GM19467 (cell line): ENCODE results near the gene ADK.

Experiments used
- ATAC-seq: cut with Tn5 transposase; IDR thresholded peaks from one replicate; pipeline ENCODE4 v1.9.1; 2021; ENCODE audit warnings: mild to moderate bottlenecking, moderate library complexity; ENCODE audit not compliant: unreplicated experiment

The ADK gene

GRCh38 chr10:74231375-74231774 is 80.4 kb downstream of the ADK start:
- no peak for ATAC-seq

- no peak for ATAC-seq
Observed at GRCh38 chr10:74233281-74233680, 82.3 kb downstream of the ADK start.

DNA sequence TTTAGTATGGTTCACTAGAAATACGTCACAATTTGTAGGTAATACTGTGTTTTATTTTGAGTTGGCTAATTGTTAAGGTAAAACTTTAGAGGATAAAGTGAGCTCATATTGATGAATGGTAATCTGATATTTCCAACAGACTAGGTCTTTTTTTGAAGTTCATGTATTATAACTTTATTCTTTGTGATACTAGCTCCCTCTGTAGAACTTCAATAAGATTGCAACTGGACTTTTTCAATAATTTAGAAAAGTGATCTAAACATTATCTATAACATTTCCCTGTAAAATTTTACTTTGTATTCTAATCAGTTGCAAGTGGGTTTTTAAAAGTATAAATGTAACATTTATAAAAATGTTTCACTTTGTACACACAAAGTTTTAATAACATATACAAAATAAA is 83.5 kb downstream of the ADK start:
- ATAC-seq, result no peak

DNA sequence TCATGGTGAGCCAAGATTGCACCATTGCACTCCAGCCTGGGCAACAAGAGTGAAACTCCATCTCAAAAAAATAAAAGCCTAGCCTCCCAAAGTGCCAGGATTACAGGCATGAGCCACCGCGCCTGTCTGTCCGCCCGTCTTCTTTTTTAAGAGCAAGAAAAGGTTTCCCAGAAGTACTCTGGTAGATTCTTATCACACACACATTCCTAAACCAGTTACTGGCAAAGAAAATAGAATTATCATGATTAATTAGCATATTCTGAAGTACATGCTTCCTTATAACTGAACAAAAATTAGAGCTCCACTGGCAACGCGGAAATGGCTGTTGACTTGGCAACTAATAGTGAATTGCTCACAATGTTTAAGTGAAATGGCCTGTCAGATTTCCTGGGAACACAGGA is 87.0 kb downstream of the ADK start:
- no peak for ATAC-seq

- no peak for ATAC-seq
Observed at GRCh38 chr10:74238516-74238915, 87.5 kb downstream of the ADK start.

GRCh38 chr10:74243067-74243466 is 92.0 kb downstream of the ADK start:
- ATAC-seq, result no peak

DNA sequence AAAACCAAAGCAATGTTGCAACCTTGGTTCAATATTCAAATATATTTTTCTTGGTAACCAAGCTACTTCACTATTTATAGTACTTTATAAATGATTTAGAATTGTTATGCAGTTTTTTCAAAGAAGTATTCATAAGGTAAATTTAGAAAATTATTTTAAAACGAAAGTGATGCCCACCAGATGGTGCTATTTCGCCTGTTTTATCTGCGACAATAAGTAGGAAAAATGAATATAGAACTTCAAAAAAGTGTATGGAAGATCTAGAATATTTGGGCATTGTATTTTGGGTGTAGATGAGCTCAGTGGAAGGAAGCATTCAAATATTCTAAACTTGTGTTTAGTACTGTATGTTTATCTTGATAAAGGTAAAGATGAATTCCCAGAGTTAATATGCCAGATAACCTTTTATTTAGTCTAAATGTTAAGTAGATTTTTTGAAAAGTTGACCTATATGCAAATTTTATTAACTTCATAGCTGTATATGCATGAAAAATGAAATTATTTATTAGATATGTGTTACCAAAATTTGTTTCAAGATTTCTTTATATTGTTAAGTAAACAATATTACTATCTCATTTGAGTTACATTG is 93.2 kb downstream of the ADK start:
- ATAC-seq, result no peak

DNA sequence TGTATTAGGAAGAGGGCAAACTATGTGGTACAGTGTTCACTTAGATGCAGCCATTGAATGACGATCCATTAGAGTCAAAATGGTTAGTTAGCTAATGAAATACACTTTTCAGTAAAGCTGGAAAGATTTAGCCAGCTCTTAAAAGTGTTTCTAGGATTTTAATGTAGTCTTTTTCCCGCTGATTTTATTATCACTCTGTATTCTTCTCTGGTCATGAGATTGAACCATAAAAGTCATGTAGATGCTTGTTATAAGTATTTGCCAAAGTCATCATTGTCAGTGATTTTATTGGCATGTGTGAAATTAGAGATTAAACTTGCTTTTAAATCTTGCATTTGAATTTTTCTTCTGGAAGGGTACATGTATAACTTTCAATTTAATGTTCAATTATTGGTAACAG is 93.8 kb downstream of the ADK start:
- no peak for ATAC-seq

GRCh38 chr10:74246495-74246894 is 95.5 kb downstream of the ADK start:
- ATAC-seq, result no peak

- ATAC-seq, result no peak
Observed at GRCh38 chr10:74249865-74250264, 98.8 kb downstream of the ADK start.

DNA sequence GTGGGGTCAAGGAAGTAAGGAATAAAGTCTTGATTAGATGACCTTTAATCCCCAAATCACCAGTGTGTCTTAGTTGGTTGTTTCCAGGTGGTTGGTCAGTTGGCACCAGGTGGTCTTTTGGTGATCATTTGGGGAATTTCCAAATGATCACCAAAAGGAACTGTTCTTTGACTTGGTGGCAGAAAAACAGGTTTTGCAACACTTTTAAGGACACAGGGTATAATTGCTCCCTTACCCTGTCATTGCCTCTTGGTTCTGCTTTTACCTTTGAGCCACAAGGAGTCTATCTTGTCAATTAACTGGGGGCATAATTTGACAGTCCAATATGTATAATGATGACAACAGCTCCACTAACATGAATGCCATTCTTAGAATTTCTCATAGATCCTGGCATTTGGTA is 104.2 kb downstream of the ADK start:
- ATAC-seq, result no peak

GRCh38 chr10:74255888-74256357 is 104.9 kb downstream of the ADK start:
- no peak for ATAC-seq

DNA sequence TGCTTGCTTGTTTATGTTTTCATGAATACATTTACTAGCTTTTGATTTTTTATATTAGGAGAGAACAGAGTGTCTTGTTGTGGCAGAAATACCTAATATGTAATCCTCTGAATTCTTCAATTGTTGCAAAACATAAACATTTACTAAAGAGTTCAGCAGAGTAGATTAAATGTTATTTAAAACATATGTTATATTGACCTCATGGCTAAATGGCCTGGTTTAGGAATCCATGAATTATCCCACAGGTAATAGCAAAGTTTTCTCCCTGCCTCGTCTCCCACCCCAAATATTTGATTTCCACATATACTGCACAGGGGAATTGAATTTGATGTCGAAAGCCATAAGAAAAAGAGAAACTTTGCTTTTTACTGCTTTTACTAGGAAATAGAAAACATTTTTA is 111.8 kb downstream of the ADK start:
- ATAC-seq, result no peak

GRCh38 chr10:74263996-74264395 is 113.0 kb downstream of the ADK start:
- ATAC-seq, result no peak

- no peak for ATAC-seq
Observed at GRCh38 chr10:74272288-74272687, 121.3 kb downstream of the ADK start.

DNA sequence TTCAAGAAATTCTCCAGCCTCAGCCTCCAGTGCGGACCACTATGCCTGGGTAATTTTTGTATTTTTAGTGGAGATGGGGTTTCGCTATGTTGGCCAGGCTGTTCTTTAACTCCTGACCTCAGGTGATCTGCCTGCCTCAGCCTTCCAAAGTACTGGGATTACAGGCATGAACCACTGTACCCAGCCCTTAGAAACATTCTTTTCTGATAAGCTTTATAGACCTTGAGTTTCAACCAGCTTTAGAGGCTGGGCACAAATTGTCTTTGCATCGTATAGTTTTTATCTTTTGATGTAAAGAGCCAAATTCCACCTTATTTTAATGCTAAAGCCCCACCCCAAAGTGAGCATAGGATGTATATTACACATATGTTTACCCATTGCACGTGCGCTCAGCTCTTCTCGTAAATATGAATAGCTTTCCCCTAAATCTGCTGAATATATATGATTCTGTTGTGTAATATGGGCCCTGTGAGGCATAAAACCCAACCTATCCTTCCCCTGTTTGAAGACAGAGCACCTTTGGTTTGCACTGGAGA is 124.8 kb downstream of the ADK start:
- no peak for ATAC-seq

GRCh38 chr10:74276416-74276815 is 125.4 kb downstream of the ADK start:
- no peak for ATAC-seq

GRCh38 chr10:74282151-74282847 is 131.3 kb downstream of the ADK start:
- ATAC-seq, result no peak

DNA sequence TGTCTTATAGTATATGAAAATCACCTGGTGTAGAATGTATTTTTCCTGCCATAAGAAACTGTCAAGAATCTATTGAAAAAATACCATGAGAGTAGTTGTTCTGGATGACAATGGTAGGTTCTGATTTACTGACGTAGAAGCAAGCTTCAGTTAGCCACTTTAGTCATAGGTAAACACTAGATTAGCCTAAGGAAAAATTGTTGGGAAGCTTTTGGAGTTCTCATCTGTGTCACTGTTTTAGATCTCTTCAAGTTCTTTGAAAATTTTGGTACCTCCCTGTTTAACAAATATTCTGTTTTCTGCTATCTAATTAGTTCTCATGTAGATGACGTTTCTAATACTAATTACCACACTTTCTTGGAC is 131.8 kb downstream of the ADK start:
- no peak for ATAC-seq

DNA sequence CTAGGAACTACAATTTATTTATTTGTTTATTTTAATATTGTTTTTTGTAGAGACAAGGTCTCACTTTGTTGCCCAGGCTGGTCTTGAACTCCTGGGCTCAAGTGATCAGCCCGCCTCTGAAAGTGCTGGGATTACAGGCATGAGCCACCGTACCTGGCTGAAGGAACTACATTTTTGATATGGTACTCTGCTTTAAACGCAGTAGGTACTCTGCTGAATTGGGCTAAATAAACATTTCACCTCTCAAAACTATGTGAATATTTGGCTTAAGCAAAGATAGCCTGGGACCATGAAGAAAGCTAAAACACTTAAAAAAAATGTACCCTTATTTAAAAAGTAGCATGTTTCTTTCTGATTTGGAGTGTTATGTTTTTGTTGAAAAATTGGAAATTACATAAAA is 138.2 kb downstream of the ADK start:
- no peak for ATAC-seq

DNA sequence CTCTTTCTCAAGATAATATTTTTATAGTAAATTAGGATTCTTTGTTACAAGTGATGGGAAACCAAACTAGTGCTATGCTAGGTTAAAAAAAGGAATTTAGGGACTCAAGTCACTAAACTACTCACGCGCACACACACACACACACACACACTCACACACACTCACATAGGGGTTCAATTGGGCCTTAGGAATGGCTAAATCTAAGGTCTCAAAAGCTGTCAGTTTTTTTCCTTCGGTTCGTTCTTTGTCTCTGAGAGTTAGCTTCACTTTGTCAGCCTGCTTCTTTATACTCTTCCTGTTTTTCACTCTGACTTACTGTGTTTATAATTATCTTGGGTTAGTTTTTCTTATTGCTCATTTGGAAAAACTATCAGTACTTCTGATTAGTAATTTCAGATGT is 138.9 kb downstream of the ADK start:
- no peak for ATAC-seq

DNA sequence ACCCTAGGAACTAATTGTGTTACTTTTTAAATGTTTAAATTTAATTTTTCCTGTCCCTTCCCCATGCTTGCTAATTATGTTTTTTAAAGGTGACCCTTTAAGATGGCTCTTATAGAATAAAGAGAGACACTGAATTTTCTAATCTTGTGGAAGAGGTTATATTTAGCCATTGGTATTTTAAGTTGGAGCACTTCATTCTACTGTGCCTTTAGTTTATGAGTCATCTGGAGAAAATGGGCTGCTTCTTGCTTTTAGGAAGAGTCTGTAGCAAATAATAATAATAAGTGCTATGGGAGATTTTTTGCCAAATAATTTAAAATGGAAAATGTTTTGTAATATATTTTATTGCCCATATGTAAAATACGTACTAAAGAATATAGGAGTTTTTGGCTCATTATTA is 139.7 kb downstream of the ADK start:
- ATAC-seq, result no peak
